Nephron (organoid): ENCODE results near the gene DNAJC4.

Experiments
- H3K27ac Mint-ChIP-seq, 3 experiments: 2 replicates each; pipeline ENCODE4 v1.8.0; 2020; ENCODE audit warnings: mixed read lengths in 3 of 3, mild to moderate bottlenecking in 2 of 3, moderate library complexity in 1 of 3
- H3K27me3 Mint-ChIP-seq: 2 replicates; pipeline ENCODE4 v1.8.0; 2021; ENCODE audit warnings: low read depth, mild to moderate bottlenecking, moderate library complexity, mixed read lengths
- H3K36me3 Mint-ChIP-seq: 2 replicates; pipeline ENCODE4 v1.8.0; 2020; ENCODE audit warnings: low read depth, mixed read lengths
- H3K4me1 Mint-ChIP-seq: 2 replicates; pipeline ENCODE4 v1.8.0; 2020; ENCODE audit warnings: mixed read lengths
- H3K4me3 Mint-ChIP-seq, 3 experiments: 2 replicates each; pipeline ENCODE4 v1.8.0; 2020; ENCODE audit warnings: mild to moderate bottlenecking in 3 of 3, mixed read lengths in 3 of 3, moderate library complexity in 2 of 3
- H3K9me3 Mint-ChIP-seq: 2 replicates; pipeline ENCODE4 v1.8.0; 2020; ENCODE audit warnings: mixed read lengths
- CTCF ChIP-seq, 3 experiments: fragments of 200-600 bp; sonication (generic); IDR thresholded peaks; one replicate each; pipeline ENCODE4 v1.5.0; 2021; ENCODE audit warnings: antibody characterized with exemption in 3 of 3; ENCODE audit not compliant: unreplicated experiment in 3 of 3

Gene DNAJC4

GRCh38 chr11:64258946-64259532, 28.7 kb downstream of the DNAJC4 start:
- H3K4me3 Mint-ChIP-seq, result no peak overlapping the region
- no peak for TF ChIP-seq CTCF (IDR thresholded peaks at IDR 0.05; ENCODE audit: unreplicated experiment in 3 of 3)

GRCh38 chr11:64259533-64260067, 29.3 kb downstream of the DNAJC4 start:
- peaks cover 27% of the 10 kb centered on the region for H3K36me3 Mint-ChIP-seq
- H3K27me3 Mint-ChIP-seq, result no peaks in the 10 kb centered on the region
- TF ChIP-seq CTCF (IDR thresholded peaks at IDR 0.05; ENCODE audit: unreplicated experiment in 3 of 3), result no peak
- H3K4me3 Mint-ChIP-seq, result no peak overlapping the region
- H3K9me3 Mint-ChIP-seq, result no peaks in the 10 kb centered on the region
- H3K27ac Mint-ChIP-seq, result no peak overlapping the region
- H3K4me1 Mint-ChIP-seq, result no peaks in the 10 kb centered on the region

More at GRCh38 chr11:64258946-64259532, 28.7 kb downstream of the DNAJC4 start:
- Mint-ChIP-seq H3K36me3 (peaks cover 27% of the 10 kb centered on the region), H3K9me3 (no peaks in the 10 kb centered on the region), H3K27ac (no peak overlapping the region), H3K4me1 (no peaks in the 10 kb centered on the region), H3K27me3 (no peaks in the 10 kb centered on the region)

- Mint-ChIP-seq H3K27me3 (no peaks in the 10 kb centered on the region), H3K4me3 (no peak overlapping the region), H3K27ac (no peak overlapping the region), H3K9me3 (no peaks in the 10 kb centered on the region), H3K36me3 (peaks cover 27% of the 10 kb centered on the region), H3K4me1 (no peaks in the 10 kb centered on the region)
- no peak for TF ChIP-seq CTCF (IDR thresholded peaks at IDR 0.05; ENCODE audit: unreplicated experiment in 3 of 3)
Observed at GRCh38 chr11:64260147-64260708, 29.9 kb downstream of the DNAJC4 start.

- Mint-ChIP-seq H3K9me3 (no peaks in the 10 kb centered on the region), H3K4me3 (no peak overlapping the region), H3K27ac (no peak overlapping the region), H3K4me1 (no peaks in the 10 kb centered on the region), H3K36me3 (peaks cover 27% of the 10 kb centered on the region), H3K27me3 (no peaks in the 10 kb centered on the region)
- no peak for TF ChIP-seq CTCF (IDR thresholded peaks at IDR 0.05; ENCODE audit: unreplicated experiment in 3 of 3)
Observed at GRCh38 chr11:64261556-64262080, 31.3 kb downstream of the DNAJC4 start.

GRCh38 chr11:64262271-64263002, 32.1 kb downstream of the DNAJC4 start:
- no peaks in the 10 kb centered on the region for H3K9me3 Mint-ChIP-seq
- H3K27me3 Mint-ChIP-seq, result no peaks in the 10 kb centered on the region
- H3K27ac Mint-ChIP-seq, result no peak overlapping the region
- peaks cover 26% of the 10 kb centered on the region for H3K36me3 Mint-ChIP-seq
- H3K4me1 Mint-ChIP-seq, result no peaks in the 10 kb centered on the region
- H3K4me3 Mint-ChIP-seq, result no peak overlapping the region
- no peak for TF ChIP-seq CTCF (IDR thresholded peaks at IDR 0.05; ENCODE audit: unreplicated experiment in 3 of 3)
